ENCODE measurements around the gene BRD7.

The BRD7 gene

DNA sequence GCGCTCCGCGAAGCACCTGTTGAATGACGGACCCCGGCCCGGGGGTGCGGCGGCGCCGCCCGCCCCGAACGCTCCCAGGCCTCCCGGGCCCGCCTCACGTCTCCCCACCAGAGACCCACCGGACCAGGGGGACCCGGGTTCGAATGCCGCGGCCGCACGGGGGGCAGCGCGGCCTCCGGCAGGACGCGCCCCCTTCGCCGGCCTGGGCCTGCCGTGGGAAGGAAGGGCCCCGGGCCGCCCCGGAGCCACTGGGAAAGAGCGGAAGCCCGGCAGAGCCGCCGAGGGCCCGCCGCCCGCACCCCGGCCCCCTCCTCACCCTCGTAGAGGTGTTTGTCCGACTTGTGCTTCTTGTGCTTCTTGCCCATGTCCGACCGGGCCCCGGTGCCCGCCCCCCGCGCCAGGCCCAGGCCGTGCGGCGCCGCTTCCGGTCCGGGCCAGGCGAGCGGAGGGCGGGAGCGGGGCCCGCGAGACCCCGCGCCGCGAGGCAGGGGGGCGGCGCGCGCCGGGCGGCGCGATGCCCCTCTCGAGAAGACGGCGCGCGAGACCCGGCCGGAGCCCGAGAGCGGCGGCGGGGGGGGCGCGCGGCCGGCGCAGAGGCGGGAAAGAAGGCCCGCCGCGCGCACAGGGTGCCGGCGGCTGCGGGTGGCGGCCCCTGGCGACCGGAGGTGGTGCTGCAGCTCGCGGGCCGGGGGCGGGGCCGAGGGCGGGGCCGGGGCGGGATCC is at the start of gene BRD7:
Gene BRD7, minus strand, starts transcription at position 579 of the 723 bp plus-strand sequence. Its CDS starts 214 bp downstream, at position 365.
- no peak for FAIRE-seq

DNA sequence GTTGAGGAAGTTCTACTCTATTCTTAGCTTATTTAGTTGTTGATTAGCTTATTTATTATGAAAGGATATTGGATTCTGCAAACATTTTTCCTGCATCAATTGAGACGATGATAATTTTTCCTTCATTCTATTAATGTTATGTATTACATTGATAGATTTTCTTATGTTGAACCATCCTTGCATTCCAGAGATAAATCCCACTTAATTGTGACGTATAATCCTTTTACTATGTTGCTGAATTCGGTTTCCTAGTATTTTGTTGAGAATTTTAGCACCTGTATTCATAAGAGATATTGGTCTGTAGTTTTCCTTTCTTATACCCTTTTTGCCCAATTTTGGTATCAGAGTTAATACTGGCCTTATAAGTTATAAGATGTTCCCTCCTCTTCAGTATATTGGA is 47.6 kb upstream of the BRD7 start:
- no peak for FAIRE-seq

DNA sequence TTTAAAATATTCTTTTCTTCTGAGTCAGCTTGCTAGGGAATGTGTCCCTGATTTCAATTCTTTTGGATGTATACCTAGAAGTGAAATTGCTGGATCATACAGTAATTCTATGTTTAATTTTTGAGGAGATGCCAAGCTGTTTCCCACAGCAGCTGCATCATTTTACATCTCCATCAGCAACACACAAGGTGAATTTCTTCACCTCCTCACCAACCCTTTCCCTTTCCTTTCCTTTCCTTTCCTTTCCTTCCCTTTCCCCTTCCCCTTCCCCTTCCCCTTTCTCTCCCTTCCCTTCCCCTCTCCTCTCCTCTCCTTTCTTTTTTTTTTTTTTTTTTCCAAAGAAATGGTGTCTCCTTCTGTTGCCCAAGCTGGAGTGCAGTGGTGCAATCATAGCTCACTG is 45.4 kb upstream of the BRD7 start:
- FAIRE-seq: no peak

DNA sequence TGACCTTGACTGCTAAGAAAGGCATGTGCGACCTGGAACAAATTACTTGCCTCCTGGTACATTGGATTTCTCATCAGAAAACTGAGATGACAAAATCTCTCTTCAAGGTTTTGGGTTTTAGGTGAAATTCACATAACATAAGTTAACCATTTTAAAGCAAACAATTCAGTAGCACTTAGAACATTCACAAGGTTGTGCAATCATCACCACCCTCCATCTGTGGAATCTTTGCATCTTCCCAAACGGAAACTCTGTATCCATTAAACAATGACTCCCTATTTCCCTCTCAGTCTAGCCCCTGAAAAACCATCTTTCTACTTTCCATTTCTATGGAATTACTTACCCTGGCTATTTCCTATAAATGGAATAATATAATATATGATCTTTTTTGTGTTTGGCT is 42.2 kb upstream of the BRD7 start:
- FAIRE-seq: no peak

DNA sequence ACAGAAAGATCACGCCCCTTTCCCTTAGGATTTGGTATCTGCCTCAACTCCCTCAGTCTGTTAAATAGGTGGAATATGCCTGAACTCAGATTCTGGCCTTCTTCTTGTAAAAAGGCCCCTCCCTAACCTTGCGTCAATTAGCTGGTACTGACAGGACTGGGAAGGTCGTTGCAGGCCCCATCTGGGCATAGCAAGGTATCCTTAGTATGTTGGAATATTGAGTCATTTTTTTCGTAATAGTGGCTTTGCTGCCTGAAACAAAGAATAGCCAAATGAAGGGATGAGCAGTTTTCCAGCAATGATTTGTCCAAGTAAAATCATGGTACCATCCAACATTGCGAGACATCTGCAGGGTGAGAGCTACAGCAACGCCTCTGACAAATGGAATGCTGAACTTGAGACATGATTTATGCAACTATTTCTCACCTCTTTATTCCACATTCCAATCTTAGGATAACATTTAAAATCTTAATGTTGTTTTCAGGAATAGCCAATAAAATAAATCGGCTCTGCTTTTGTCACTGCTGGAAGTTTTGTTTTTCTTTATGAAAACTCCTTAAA is 39.3 kb upstream of the BRD7 start:
- FAIRE-seq: no peak

DNA sequence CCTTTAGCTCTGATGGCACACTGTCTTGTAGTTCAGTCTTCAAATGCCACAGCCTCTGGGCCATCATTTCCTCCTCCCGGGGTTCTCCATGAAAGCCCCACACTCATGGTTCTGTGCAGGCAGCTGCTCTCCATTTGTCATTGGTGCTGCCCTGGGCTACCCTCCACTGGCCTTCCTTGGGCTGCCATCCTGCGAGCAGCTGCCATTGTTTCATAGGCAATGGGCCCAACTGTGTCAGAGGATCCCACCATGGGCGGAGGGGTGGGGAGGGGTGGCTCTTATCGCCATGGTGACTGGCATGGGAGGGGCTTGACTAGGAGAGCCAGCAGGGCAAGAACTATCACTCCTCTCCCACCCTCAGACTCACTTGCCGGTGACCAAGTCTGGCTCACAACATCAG is 38.6 kb upstream of the BRD7 start:
- no peak for FAIRE-seq

DNA sequence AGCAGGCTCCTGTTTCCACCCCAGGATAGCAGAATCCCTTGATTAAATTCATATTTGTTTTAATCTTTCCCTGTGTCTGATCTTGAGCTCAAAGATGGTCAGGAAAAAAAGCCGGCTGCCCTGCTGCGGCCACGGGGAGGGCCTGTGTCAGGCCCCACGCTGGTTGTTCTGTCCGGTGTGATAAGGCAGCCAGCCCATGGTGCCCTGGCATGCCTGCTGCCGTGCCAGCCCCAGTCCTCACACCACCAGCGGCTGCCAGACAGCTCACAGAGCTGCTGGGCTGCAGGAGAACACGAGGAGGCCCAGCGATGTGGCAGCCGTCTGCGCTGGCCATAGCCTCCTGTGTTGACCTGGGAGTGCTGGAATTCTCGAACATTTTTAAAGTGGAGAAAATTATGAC is 34.7 kb upstream of the BRD7 start:
- FAIRE-seq: no peak

DNA sequence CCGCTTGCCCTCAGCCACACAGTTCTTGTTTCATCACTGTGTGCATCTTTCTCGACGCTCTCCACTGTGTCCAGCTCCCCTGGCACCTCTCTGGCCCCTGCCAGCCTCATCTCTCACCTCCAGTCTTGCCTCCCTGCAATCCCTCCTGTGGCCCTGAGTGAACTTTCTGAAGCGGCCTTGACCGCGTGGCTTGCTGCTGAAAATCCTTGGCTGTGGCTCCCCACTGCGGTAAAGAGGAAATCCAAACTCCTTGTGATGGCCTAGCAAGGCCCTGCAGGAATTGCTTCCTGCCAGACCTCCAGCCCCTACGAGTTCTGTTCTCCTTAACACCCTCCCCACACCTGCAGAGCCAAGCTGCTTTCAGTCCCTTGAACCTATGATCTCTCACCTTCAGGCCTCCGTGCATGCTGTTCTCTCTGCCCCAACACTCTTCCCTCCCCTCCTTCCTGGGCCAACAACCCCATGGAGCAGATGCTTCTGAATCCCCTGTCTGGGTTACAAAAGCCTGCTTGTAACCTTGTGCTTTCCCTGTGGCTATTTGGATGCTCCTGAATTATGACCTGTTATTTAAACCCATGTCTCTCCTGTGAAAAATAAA is 33.6 kb upstream of the BRD7 start:
- no peak for FAIRE-seq

DNA sequence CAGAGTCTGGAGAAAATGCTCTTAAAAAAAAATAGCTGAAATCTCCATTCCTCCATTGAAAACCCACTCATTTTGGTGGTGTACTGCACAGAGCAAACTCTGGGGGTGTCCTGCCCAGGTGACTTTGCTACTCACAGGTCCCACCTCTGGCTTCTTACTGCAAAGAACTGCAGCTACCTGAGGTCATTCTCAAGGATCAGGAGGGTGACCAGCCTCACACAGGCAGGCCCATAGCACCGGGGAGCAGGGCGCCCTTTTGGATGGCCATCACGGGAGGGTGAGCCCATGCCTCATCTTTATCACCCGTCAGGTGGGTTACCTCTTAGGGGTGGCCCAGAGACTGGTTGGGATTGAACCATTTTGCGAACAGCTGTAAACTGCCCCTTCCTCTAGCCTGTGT is 32.6 kb upstream of the BRD7 start:
- no peak for FAIRE-seq

DNA sequence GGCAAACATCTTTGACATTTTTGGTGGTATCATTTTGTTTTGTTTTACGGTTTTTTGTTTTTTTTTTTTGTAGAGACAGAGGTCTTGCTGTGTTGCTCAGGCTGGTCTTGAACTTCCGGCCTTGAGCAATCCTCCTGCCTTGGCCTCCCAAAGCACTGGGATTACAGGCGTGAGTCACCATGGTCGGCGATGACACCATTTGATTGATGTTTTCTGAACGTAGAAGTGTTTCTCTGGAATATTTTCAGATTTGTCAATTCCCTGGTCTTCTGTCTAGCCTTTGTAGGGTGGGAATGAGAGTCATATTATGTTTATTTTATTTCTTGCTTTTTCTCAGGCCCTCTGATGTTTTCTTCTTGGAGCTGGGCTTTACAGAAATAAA is 32.2 kb upstream of the BRD7 start:
- no peak for FAIRE-seq

DNA sequence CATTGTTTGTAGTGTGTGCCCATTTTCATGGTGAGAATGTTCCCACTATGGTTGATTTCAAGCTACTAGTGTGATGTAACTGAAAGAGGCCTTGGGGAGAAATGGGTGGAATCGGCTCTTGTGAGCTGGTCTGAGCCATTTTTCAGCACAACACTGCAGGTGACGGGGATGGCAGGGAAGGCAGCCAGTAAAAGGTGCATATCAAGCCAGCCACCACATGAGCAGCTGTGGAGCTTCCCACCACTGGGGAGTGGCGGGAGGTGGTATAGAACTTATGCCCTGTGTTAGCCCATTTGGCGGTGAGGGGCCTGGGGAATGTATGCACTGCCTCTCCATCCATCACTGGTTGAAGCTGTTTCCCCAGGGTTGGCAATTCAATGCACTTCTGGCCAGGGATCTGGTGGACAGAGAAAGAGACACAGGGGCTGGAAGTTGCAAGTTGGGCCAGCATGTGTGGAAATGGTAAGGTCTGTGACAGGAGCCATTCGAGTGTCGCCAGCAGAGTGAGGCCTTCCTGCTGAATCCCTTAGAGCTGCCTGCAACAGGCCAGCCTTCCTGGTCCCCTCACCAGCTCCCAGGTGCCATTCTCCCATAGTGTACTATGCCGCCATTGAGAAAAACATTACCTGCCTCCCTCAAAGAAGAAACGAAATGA is 31.7 kb upstream of the BRD7 start:
- no peak for FAIRE-seq

DNA sequence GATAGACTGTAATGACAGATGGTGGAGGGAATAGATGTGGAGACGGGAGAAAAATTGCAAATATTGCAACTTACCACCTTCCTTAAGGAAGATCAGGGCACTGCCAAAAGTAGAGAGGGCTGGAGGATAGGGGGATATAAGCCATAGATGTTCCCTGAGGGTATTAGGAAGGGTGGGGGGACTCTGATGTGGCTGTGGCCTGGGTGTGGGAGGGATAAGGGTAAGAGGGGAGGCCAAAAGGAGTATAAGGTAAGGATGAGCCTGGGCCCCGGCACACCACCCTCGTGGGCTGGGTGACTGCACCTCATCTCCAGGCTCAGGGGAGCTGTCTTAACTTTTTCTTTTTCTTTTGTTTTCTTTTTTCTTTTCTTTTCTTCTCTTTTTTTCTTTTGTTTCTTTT is 30.6 kb upstream of the BRD7 start:
- no peak for FAIRE-seq

DNA sequence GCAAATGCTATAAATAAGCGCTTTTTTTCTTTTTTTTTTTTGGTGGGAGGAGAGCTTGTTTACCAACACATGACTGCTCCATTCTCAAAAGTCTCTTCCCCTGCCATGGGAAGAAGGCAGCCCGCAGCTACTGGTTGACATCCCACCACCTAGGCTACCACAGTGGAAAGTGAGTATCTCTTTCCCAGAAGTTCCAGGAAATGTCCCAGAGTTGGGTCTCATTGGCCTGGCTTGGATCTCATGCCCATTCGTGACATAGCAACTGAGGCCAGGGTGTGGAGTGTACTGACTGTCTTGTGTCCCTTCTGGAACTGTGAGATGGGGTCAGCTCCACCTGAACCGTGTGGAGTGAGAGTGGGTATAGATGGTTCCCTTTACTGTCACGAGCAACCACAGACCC is 29.5 kb upstream of the BRD7 start:
- no peak for FAIRE-seq

DNA sequence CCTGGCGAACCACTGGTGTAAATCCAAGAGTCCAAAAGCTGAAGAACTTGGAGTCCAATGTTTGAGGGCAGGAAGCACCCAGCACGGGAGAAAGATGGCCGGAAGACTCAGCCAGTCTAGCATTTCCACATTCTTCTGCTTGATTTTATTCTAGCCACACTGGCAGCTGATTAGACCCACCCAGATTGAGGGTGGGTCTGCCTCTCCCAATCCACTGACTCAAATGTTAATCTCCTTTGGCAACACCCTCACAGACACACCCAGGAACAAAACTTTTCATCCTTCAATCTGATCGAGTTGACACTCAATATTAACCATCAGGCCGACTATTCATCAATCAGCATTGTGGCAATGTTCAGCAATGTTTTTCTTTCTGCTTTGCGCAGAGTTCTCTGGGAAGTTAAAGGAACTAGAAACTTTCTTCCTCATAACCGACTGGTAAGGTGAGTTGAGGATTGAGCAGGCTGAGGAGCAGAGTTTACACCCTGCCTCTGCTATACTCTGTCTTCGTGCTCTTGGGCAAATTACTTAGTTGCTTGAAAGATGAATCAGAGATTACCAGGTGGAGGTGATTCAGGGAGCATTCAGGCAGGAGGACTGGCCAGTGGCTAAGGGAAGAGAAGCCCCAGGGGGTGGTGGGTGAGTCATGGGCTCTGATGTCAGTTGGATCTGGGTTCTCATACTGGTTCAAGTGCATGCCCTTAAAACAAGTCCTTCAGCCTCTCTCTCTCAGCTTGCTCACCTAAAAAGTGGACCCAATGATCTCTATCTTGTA is 28.2 kb upstream of the BRD7 start:
- FAIRE-seq: no peak

DNA sequence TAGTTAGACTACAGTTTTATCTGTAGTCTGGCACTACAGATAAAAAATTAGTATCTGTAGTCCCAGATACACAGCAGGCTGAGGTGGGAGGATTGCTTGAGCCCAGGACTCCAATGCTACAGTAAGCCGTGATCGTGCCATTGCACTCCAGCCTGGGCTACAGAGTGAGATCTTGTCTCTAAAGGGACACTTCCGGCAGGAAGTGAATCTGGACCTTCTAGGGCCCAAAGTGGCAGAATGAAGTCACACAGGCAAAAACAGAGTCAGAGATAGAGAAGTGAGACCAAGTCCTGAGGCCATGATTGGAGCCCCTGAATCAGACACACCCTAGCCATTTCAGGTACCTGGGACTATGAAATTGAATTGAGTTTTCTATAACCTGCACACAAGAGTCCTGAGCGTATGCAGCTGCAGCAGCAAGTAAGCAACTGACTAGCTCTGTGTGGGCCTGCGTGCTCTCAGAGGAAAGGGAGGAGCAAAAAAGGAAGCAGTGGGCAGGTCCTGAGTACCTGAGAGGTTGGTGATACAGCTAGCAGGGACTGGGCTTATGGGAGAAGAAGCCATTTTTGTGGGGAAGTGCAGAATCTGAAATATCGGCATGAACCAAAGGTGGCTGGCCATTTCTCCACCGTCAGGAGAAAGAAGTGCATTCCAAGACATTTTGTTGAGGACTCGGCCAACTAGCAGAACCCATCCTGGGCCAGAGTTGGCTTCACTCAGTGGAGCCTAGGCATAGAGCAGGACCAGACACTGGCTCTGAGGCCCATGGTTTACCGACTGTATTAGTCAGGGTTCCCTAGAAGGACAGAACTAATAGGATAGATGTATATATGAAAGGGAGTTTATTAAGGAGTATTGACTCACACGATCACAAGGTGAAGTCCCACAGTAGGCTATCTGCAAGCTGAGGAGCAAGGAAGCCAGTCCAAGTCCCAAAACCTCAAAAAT is 27.2 kb upstream of the BRD7 start:
- no peak for FAIRE-seq

DNA sequence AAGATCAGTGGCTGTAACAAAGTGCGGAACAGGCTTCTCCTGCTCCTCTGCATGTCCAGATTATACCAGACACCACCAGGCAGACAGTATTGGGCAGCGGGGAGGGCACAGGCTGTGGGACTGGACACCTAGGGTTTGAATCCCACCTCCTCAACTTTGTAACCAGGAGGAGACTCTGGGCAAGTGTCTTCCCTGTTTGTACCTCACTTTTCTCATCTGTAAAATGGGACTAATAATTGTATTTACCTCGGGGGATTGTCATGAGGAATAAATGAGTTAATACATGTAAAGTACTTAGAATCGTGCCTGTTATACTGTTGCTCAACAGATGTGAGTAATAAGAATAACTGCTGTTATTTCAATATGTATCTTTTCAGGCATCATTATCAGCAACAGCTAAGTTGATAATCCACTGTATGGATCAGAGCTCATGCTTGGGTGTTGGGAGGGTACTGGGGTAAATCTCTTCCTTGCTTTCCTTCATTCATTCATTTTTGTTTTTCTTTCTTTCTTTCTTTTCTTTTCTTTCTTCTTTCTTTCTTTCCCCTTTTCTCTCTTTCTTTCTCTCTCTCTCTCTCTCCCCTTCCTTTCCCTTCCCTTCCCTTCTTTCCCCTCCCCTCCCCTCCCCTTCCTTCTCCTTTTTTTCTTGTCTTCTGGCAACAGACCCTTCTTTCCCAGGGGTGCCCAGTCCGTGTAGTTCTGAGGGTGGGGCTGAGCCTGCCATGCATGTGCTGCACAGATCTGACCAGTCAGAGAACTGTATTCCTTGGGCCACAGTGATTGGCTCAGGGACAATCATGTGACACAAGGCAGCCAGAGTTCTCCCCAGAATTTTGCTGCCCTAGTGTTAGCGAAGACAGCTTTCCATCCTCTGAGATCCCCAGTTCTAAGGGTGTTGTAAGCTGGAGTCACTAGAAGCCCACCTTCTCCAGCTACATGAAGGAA is 25.3 kb upstream of the BRD7 start:
- no peak for FAIRE-seq

DNA sequence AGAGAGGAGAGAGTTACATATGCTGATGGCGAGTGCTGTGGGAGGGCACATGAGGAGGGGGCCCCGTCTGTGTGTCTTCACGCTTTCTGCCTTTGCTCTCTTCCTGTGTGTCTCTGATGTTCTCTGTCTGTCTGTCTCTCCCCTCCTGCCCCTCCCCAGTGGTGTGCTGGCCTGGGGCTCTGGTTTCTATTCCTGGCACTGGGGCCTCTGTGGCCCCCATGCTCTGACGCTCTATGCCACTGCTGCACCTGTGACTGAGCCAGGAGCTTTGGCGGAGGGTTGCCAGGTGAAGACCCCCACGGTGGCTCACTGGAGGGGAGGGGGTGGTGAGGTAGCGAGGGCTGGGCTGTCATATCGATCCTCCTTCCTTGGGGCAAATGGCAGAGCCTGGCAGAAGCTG is 24.6 kb upstream of the BRD7 start:
- no peak for FAIRE-seq

DNA sequence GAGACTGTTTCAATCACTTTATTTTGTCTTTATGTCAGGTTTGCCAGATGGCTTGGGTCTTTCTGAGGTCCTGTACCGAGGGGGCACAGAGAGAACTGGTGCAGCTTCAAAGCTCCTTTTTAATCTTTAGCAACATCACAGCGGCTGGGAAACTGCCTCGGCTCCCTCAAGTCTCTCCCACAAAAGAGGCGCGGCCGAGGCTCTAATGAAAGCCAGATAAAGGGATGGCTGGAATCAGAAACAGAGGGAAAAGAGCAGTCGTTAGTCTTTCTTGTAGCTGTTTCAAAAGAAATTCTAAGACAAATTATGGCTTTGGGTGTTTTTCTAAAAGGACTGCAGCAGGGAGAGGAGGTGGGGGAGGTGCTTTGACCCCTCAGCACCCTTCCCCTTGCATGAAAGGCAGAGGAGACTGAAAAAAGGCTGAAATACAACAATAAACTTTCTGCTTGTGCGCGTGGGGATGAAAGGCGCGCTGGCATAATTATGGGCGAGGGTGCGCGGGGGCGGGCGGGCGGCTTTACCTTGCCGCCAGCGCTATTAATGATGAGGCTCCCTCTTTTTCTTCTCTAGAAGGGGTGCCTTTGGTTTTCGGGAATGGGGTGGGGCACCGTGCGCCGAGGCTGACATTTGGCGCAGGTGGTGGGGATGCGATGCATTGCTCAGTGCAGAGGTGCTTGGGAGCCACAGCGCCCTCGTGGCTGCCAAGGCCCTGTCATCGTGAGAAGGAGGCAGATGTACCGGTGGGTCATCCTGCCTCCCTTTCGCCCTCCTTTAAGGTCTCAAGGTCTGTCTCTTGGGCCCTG is 22.3 kb upstream of the BRD7 start:
- FAIRE-seq: no peak

DNA sequence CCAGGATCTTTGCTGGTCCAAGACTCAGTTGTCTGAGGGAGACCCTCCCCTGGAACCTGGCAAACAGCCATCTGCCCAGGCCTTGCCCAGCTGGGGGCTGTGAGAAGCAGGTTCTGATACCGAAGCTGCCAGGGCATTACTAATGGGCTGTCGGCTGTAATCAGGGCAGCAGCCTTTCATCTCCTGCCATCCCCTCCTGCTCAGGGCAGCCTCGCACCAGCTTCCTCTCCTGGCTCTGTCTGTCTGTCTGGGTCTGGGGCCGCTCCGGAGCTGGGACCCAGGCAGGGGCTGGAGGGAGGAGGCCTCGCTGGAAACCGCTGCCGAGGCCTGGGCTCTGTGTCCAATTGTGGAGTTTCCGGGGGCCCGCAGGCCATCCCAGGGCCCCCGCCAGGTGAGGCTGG is 21.6 kb upstream of the BRD7 start:
- no peak for FAIRE-seq

DNA sequence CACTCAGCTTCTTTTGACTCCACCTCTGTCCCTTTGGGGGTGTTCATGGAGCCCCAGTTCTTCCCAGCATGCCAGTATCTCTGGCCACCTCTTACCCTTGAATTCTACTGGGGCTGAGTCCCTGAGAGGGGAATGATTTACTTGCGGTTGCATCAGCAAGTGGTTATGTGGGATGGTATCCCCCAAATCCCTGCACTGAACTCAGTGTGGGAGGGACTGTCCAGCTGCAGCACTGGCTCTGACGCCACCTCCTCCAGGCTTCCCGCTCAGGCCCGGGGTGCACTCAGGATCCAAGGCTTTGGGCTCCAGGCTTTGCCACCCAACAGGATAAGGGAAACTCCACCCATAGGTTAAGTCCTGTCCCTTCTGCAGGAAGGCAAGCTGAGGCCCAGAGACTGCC is 21.1 kb upstream of the BRD7 start:
- FAIRE-seq: no peak
